Activated CD8-positive, alpha-beta memory T cell treated with anti-CD3 and anti-CD28 coated beads, Interleukin-2, amount 50 U/mL, for 4 hours (primary cell): ENCODE measurements around the gene DSCAM.
"Not testable (repeated sequence)": the region's sequence is repeated elsewhere in the genome, so short reads cannot be mapped to it uniquely, and the experiment has no call there.

Experiments used
- DNase-seq: peaks from one replicate; pipeline ENCODE4 v3.0.0-alpha.2; 2020

DSCAM gene

DNA sequence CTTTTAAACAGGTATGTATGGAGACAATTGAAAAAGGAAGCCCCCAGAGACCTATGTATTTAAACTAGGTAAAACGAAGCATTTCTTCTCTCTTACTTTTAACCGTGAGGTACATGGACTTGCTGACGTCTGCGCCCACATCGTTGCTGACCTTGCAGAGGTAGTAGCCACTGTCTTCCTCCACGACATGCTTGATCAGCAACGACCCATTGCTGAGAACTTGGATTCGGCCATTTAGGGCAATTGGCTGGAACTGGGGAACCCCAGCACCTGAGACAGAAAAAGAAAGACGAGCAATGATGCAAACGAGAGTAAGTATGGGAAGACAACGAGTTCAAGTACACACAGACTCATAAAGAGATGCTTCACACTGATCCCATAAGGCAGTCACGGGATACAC, 571.0 kb downstream of the DSCAM start:
- DNase-seq: no peak

DNA sequence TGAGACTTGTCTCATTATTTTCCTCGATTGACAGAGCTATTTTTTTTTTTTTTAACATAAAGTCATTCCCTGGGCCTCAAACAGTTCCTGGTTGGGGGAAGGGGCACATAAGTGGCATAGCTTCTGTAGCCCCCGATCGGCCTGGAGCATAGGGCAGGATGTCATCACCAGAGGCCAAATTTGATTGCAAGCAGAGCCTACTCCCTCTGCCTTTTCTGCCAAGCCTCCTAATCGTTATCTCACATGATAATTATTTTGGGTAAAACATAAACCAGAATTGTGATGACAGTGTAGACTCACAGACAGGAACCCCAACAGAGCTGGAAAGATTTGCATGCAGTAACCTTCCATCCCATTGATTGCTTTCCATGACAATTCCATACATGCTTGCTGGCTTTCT, 574.9 kb downstream of the DSCAM start:
- DNase-seq: no peak

DNA sequence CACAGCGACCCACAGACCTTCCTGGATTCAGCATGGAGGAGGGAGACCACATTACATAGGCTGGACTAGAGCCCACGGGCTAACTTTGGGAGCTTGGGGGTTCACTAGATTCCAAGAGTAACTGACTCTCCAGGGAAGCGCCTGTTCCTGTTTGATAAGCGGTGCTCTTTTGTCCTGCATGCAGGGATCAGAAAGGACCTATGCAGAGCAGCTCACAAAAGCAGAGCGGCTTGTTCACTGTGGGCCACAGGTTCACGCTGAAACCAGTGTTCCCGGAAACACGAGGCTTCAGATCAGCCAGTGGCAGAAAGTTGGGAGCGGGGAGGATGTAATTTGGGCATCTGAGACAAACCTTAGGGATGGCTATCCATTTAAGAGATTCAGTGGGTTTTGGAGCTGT, 575.8 kb downstream of the DSCAM start:
- no peak for DNase-seq

DNA sequence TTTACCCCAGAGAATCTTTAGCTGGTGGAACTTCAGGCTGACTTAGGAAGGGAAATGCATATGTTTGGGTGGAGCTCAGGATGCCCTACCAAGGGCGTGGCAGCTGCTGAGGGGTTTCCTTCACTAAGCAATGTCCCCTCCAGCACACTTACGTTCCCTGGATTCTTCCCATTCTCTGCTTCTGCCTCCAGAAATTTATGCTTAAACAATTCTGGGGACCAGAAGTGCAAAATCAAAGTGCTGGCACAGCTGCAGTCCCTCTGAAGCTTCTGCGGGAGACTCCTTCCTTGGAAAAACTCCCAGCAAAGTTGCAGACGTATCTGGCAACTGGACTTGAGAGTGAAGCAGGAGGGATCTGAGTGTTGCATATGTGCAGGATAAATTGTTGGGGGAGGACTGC, 576.9 kb downstream of the DSCAM start:
- DNase-seq: no peak

DNA sequence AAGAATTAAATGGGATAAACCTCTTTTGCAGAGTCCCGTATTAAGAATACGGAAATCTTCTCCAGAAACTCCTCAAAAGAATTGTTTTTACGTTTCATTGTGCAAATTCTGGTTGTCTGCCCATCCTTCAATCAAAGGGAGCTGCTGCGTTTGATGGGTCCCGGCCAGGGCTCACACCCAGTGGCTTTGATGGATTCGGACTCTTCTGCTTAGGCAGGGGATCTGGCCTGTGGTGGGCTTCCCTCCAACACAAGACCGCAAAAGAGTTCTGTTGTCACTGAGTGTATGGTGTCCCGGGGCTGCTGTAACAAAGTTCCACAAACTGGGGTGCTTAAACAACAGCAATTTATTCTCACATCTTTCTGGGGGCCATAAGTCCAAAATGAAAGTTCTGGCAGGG, 577.7 kb downstream of the DSCAM start:
- no peak for DNase-seq

DNA sequence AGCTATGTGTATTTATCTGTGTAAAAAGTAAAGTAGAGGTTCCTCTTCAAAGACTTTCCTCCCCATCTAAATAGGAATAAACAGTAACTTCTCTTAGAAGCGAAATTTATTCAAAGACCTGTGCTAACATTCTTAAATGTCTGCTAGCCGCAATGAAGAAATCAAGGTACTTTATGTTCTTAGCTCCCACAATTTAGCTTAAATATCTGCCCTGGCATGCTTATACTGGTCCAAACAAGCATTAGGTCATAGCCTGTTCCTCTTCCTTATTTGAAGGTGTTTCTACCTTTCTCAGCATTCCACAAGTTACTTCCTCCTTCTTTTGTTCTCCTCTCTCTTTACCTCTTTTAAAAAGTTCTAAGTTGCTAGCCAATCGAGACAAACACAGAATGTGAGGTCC, 588.5 kb downstream of the DSCAM start:
- not testable (repeated sequence) for DNase-seq

DNA sequence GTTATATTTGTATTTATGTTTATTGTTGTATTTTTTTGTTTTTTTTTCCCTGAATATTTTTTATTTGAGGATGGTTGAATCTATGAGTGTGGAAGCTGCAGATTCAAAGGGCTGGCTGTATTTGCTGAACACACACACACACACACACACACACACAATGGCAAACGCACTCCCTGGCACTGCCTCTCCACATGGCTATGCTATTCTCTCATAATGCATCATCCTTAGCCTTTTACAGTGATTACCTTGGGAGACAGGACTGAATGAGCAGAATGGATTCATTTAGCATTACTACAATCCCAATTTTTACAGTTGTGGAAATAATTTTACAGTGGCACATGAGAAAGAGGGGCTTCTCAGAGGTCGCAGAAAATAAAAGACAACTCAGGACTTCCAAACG, 589.6 kb downstream of the DSCAM start:
- DNase-seq: no peak

DNA sequence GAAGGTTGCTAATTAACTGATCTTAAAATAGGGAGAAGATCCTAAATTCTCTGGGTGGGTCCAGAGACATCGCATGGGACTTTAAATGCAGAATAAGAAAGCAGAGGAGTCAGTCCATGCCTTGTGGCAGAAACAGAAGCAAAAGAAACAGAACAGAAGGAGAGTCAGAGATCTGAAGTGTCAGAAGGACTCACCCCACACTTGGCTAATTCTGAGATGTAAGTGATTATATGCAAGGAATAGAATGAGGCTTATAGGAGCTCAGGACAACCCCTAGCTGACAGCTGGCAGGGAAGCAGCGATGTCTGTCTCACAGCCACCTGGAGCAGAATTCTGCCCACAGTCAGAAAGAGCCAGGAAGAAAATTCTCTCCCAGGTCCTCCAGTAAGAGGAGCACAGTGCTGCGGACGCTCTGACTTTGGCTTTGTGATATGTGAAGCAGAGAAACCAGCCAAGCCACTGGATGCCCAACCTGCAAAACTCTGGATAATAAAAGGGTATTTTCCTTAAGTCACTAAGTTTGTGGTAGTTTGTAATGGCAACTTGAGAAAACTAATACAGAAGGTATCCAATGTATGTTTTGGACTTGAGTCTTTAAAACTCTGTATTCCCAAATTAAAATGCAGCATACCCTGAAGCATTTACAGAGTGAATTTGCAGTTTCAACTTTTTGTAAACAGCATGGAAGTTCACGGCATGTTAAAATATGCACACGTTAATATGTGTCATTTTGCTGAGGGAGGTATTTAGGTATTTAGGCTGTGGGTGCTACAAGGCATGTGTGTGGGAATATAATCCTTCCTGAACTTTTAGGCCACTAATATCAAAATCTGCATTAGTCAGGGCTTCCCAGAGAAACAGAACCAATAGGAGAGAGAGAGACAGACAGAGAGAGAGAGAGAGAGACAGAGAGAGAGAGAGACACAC, 591.2 kb downstream of the DSCAM start:
- no peak for DNase-seq

DNA sequence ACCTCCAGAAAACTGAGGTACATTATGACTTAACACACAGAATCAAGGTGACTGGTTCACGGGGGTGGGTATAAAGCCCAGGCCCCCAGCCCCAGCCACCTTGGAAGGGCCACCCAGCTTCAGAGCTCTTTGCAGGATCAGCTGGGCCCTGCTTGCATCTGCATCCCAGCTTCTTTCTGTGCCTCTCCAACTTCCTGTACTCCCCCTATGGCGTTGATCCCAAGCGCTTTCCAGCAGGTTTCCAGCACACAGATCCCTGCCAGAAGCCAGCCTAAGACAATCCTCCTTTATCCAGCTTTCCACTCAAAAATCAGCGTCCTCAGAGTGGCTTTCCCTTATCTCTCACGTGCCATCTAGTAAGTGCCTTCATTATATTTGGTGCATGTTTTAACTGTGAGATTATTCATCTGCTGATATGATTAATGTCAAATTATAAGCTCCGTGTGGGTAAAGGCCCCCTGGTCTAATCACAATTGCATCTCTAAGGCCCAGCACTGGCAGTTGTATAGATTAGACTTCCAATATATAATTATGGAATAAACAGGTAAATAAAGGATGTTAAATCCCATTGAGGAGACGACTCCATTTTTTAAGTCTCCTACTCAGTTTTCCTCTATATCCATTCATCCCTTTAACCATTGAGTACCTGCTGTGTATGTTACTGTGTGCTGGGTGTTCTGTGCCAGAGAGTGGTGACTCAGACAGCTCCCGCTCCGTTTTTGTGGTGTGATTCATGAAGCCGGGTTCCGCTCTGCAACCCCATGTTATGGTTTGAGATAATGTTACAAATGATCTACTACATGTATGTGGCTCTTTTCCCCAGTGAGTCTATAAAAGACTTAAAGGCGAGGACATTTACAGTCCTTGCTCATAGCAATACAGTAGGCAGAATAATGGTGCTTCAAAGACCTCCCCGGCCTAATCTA, 592.2 kb downstream of the DSCAM start:
- DNase-seq: no peak

DNA sequence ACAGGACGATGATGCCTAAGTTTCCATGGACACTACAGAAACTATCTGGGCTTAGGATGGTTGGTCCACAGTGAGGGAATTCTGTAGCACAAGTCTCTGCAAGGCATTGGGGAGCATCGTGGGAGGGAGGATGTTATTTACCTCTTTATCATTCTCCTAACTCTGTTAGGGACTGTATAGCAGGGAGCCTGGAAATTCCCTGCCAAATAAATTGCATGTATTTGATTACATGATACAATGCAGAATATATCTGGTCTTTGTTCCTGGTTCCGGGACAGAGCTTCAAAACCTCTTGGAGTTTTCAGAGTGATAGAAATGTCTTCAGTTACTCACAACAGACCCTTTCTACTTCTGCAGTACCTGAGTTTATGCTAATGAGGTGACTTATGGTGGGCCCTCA, 593.8 kb downstream of the DSCAM start:
- no peak for DNase-seq

DNA sequence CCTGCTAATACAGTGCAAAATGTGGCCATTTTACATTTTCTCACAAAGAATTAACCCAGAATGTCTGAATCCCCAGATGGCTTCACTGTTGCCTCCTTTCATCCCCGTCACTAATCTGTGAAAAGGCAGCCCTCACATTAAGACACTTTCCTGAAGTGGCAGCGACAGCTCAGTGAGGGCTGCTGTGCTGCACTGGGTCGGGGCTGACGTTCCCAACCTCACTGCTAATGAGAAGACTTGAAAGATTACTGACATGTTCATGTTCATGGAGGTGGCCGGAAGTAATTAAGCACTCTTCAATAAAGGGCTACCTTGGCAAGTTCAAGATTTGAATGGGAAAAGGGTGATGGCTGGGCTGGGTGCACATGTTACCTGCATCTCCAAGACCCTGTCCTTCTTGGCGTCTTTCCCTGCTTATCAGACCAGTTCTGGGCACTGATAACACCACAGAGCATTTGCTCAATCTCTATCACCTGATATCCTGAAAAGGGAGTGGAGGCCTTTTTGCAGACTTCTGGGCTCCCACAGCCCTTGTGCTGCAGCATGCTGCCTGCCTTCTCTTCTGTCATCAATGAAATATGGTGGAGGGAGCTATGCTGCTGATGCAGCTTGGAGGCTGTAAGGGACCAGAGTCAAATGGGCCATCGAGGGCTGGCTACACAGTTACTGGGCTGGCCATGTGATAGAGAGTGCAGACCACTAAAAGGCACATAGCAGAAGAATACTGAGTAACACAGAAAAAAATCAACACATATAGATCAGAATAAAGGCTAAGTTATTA, 596.3 kb downstream of the DSCAM start:
- DNase-seq: no peak

DNA sequence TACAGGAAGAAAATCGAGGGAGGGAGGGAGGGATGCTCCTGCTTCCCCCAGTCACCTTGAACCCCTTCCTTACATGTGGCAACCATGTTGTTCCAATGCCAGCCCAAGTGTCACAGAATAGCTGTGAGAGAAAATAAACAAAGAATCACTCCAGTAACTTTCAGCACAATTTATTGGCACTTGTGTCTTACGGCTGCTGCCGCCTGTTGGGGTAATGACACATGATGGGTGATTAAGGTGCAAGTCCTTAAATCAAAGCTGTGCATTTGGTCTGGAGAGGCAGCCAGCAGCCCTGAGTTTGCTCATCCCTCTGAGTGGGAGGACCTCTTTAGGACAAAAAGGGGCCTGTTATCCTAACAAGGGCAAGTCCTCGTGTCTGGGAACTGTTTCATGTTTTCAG, 602.0 kb downstream of the DSCAM start:
- DNase-seq: no peak

DNA sequence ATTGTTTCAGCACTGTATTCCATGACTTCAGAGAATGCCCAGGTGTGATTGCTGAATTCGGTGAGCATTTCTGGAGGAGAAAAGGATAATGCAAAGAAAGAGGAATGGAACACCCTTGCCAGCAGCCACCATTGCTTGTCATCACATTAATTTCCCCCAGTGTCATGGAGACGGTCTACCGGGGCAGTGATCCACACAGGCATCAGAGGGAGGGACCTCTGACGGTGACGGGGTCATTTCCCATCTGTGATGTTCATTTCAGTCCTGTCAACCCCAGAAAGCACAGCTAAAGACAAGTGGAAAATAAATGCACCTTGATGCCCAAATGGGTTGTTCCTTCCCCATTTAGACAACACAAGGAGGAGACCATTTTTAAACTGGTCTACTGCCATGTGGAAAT, 603.3 kb downstream of the DSCAM start:
- no peak for DNase-seq

DNA sequence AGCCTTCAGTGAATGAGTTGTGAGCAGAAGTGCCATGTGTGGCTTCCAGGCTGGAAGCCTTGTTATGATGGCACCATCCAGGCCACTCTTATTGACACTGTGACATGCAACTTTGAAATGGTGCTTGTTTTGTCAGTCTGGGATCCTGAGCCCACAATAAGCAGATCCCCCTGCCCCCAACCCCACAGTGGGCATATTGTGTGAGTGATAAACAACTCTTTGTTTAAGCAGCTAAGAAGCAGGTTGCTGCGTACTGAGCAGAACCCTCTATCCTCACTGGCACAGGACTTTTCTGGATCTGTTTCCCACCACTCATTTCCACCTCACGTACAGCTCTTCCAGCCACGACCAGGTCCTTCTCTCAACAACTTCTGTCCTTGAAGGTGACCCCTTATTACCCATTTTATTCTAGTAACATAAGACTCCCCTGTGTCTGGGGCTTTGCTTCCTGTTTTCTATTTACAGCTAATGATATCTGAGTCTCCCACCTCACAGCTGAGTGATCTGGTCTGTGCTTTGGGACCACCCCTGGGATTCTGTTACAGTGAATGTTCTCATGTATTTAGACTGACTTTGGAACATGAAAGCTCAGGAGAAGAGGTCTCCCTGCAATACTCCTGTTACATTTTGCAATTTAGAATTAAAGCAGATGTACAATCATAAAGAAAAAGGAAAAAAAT, 604.2 kb downstream of the DSCAM start:
- DNase-seq: no peak

DNA sequence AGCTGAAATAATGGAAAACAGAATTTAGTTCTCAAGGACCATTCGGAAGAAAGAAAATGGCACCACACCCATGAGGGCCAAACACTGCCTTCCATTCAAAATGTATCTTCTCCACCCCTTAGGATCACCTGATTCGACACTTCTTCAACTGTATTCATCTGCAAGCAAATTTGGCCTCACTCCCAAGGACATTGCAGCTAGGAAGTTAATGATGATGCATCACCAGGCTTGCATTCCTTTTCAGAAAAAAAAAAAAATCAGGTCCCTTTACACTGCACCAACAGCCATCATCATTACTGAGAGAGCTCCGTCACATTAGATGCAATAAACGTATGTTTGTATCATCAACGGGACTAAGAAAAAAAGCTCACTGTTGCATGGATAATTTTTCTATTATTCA, 611.4 kb downstream of the DSCAM start:
- DNase-seq: no peak

DNA sequence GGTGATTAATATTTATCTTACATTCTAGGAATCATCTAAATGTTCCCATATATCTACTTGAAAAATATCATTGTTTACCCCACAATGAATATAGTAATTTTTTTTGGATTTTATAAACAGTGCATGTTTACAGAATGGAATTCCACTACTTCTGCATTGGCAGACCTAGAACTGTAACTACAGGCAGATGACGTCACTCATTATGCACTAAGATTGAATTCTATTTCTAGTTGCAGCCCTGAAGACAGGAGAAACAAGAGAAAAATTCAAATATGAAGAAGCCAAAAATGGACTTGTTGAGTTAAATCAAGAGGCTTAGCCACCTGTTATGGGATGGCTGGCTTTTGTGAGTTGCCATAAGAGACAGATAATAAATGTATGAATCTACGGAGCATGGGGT, 615.0 kb downstream of the DSCAM start:
- DNase-seq: no peak

DNA sequence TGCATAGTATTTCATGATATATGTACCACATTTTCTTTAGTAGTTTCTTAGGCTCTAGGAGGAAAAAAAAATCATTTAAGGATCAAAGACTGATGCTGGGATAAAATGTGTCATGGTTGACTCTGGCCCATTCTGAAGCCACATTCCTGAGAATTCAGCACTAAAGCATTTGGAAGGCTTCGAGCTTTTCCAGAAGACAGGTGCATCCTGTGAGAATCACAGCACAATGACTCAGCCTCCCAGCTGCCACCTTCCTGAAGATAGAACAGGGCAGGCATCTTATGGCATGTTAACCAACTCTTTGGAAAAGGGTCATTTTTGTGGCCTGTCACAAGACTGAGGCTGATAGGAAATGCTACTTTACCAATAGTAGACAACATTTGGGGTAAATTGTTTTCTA, 619.9 kb downstream of the DSCAM start:
- no peak for DNase-seq

DNA sequence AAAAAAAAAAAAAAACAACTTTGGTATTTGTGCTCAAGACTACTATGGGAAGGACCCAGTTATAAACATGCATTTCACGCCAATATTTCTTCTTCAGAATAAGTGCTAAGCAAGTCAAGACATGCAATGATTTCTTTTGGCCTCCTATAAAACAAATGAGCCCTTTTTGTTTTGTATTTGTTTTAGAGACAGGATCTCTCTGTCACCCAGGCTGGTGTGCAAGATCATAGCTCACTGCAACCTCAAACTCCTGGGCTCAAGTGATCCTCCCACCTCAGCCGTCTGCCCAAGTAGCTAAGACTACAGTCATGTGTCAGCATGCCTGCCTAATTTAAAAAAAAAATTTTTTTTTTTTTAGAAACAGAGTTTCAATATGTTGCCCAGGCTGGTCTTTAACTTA, 631.0 kb downstream of the DSCAM start:
- DNase-seq: no peak

DNA sequence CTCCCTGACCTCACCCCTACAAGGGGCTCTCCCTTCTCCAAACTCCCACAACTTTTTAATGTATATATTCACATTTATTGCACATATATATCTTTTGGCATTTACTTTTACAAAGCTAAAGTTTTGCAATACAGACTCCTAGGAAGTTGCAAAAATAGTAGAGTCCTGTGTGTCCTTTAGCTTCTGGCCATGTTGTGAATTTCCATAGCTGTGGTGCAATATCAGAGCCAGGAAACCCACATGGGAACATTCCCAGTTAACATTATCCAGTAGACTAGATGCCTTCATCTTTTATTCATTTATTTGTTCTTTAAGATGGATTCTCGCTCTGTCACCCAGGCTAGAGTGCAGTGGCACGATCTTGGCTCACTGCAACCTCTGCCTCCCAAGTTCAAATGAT, 636.7 kb downstream of the DSCAM start:
- no peak for DNase-seq

DNA sequence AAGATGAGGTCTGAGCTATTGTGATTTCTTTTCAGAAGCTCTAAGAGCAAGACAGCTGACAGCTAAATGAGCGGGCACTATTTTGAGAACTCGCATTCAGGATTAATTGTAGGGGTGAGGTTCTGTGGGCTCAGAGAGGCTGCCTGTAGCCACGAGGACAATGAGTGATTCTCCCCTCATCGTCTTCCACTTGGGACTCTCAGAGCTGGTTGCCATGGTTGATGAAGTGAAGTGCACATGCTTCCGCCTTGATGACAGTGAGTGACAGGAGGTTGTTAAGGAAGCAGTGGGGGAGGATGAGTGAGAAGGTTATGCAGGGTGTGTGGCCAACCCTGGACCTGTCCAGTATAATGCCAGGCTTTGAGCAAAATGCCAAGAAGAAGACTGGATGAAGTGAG, 638.0 kb downstream of the DSCAM start:
- DNase-seq: no peak

DNA sequence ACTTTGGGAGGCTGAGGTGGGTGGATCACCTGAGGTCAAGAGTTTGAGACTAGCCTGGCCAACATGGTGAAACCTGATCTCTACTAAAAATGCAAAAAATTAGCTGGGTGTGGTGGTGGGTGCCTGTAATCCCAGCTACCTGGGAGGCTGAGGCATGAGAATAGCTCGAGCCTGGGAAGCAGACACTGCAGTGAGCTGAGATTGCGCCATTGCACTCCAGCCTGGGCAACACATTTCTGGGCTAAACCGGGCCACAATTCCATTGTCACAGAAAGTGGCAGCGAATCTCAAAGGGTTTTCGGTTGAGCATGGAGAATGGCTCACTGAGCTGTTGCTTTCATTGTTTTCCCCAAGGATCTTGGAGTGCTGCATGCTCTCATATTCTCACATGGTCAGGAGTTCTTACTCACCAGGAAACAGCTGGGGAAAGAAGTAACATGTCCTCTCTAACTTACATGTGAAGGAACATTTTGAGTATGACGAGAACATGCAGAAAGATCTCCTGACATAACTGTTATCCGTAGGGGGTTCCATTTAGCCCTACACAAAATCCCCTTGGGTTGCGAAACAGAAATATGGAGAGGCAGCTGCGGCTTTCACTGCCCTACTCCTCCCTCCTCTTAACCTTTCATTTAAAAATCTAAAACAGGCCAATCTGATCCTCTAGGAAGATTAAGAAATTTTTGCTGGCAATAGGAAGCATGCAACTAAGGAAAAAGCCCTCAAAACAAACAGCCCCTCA, 638.6 kb downstream of the DSCAM start:
- DNase-seq: no peak

DNA sequence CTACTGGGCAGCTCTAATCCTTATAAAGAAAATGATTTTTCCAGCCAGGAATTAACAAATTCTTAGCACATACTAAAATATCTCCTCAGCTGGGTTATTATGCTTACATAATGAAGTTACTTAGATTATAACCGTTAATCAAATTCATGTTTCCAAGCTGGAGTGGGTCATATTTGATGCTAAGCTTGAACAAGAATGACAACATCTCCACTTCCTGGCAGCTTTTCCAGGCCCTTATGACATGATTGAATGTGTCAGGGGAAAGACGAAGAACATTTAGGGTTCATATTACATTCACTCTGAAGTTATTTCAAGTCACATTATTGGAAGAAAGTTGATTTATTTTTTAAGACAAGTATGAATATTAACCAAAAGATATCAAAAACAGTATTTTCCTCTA, 646.0 kb downstream of the DSCAM start:
- DNase-seq: no peak
